CD4-positive, alpha-beta T cell treated with Interleukin-10 for 1 hour (primary cell): Measurements from ENCODE around the gene CDCA5.

Experiments
- DNase-seq: peaks from one replicate; pipeline ENCODE4 v3.0.0-alpha.2; 2020

Gene CDCA5

GRCh38 chr11:65040847-65041622, 42.8 kb downstream of the CDCA5 start, which contains the start of gene SAC3D1:
Gene SAC3D1, plus strand, starts transcription at chr11:65041210. Its CDS starts 83 bp downstream, at chr11:65041293.
- peak; percentile 91 for DNase-seq

- no peak for DNase-seq
These were observed 43.4 kb downstream of the CDCA5 start for GRCh38 chr11:65040520-65040846.

- DNase-seq, result no peak
These were observed 46.9 kb downstream of the CDCA5 start for GRCh38 chr11:65036931-65037330.

GRCh38 chr11:65035579-65035978, 48.3 kb downstream of the CDCA5 start:
- no peak for DNase-seq

DNA sequence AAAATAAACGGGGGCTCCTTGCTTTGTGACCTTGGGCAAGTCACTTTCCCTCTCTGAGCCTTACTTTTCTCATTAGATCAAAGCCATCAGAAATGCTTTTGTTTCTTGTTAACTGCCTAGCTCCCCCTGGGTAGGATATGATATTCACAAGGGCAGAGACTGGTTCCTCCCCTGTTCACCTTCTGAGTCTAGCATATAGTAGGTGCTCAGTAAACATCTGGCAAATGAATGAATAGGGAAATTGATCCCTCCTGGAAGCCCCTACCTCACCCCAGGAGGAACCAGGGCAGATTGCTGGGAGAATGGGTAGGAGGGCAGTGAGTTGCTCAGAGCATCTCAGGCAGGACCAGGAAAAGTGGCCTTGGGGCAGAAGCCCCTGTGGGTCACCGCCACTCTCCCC, 49.4 kb downstream of the CDCA5 start:
- DNase-seq, result no peak

DNA sequence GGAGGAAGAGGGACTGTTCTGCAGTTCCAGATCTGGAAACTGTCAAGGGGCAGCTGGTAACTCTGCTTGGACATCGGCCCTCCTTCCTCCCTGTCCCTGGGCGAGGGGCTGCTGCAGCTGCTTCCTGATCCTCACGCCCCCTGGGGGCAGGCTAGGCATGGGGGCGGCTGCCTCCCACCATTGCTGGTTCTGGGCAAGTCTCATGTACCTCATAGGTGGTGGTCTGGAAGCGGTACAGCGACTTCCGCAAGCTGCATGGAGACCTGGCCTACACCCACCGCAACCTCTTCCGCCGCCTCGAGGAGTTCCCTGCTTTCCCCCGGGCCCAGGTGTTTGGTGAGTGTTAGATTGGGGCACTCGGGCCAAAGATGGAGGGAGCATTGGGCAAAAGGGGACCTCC, 51.6 kb downstream of the CDCA5 start:
- no peak for DNase-seq
